H1 (cell line): Measurements from ENCODE around the gene CENPB. TPM values are rescaled to one million over a fixed set of nuclear protein-coding genes. Genes with fewer than 3 reads are reported as not detected.

Source experiments
- EP300 ChIP-seq, 2 experiments: IDR thresholded peaks; 1 replicate in 1 of 2; 2 replicates in 1 of 2; pipeline ENCODE4 v1.6.1; 2011 to 2012; ENCODE audit warnings: low read depth in 2 of 2, low read length in 2 of 2, mild to moderate bottlenecking in 2 of 2, borderline replicate concordance in 1 of 2, inconsistent platforms in 1 of 2, moderate library complexity in 1 of 2
- PHF8 ChIP-seq: fragments of 200-600 bp; sonication (generic); conservative IDR thresholded peaks from 2 replicates; pipeline ENCODE4 v1.7.1; 2012; ENCODE audit warnings: low read depth, mild to moderate bottlenecking, inconsistent platforms, low read length, moderate library complexity
- RAD21 ChIP-seq, 2 experiments: IDR thresholded peaks in 1 of 2; conservative IDR thresholded peaks in 1 of 2; 2 replicates each; pipeline ENCODE4 v1.6.1; 2011; ENCODE audit warnings: low read depth in 2 of 2, low read length in 2 of 2, improper control_type of control experiment in 1 of 2, inconsistent platforms in 1 of 2, mild to moderate bottlenecking in 1 of 2, moderate library complexity in 1 of 2
- SAP30 ChIP-seq: fragments of 300-600 bp; sonication (generic); IDR thresholded peaks from 2 replicates; pipeline ENCODE4 v1.7.1; 2012; ENCODE audit warnings: low read length, moderate library complexity, mild to moderate bottlenecking, inconsistent platforms; ENCODE audit not compliant: insufficient read depth, insufficient replicate concordance
- TAF1 ChIP-seq: IDR thresholded peaks from 2 replicates; pipeline ENCODE4 v1.6.1; 2011; ENCODE audit warnings: mild to moderate bottlenecking, low read depth, low read length
- polyA plus RNA-seq, 7 experiments: library from polyadenylated mRNA; depleted of rRNA in 3 of 7; stranded (reverse) in 5 of 7; unstranded in 2 of 7; fragments of >200 nt in 5 of 7; fragments of 200-250 nt in 2 of 7; gene quantifications; 1 replicate in 5 of 7; 2 replicates in 1 of 7; 4 replicates in 1 of 7; pipeline versions ENCODE4 v1.2.1 to v1.2.3, GENCODE V29; 2011 to 2013; ENCODE audit warnings: missing spikeins in 2 of 7, mixed read lengths in 2 of 7
- total RNA-seq: library from RNA; stranded (reverse); fragmentation: NEBNext Ultra II Directional; extraction: Animal tissue kit (Norgen Biotek cat#: 25700); gene quantifications from 2 replicates; pipeline ENCODE4 v1.2.1, GENCODE V29; 2021
- TF ChIP-seq, protein P1 (sequence below): fragments of 300-600 bp; sonication (generic); IDR thresholded peaks from 2 replicates; pipeline ENCODE4 v1.7.1; 2012; ENCODE audit warnings: low read length, moderate library complexity, mild to moderate bottlenecking, inconsistent platforms; ENCODE audit not compliant: insufficient replicate concordance
- TF ChIP-seq, protein P2 (sequence below): IDR thresholded peaks from 2 replicates; pipeline ENCODE4 v1.6.1; 2011; ENCODE audit warnings: low read depth, mild to moderate bottlenecking, low read length; ENCODE audit not compliant: insufficient read depth

The CENPB gene
- total and polyA plus RNA-seq, 2 of the 8 experiments (the other 6 are each of a cell fraction or from before 2014, with no cell fraction given): 17.7 to 51.6 TPM

DNA sequence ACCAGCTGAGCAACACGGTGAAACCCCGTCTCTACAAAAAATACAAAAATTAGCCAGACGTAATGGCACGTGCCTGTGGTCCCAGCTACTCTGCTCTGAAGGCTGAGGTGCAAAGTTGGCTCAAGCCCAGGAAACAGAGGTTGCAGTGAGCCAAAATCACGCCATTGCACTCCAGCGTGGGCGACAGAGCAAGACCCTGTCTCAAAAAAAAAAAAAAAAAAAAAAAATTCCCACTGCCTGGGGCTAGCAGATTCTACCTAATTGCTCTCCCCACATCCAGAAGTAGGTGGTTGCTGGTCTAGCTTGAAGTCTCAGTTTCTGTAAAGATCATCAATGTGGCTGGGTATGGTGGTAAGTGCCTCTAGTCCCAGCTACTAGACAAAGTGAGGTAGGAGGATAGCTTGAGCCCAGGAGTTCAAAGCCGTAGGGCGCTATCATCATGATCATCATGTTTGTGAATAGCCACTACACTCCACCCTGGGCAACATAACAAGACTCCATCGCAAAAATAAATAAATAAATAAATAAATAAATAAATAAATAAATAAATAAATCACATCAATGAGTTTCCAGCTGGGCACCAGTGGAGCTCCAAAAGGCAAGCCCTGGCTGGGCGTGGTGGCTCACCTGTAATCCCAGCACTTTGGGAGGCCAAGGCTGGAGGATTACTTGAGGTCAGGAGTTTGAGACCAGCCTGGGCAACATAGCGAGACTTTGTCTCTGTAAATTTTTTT is 27.5 kb upstream of the CENPB start (continued):
- TF ChIP-seq, protein P1, sequence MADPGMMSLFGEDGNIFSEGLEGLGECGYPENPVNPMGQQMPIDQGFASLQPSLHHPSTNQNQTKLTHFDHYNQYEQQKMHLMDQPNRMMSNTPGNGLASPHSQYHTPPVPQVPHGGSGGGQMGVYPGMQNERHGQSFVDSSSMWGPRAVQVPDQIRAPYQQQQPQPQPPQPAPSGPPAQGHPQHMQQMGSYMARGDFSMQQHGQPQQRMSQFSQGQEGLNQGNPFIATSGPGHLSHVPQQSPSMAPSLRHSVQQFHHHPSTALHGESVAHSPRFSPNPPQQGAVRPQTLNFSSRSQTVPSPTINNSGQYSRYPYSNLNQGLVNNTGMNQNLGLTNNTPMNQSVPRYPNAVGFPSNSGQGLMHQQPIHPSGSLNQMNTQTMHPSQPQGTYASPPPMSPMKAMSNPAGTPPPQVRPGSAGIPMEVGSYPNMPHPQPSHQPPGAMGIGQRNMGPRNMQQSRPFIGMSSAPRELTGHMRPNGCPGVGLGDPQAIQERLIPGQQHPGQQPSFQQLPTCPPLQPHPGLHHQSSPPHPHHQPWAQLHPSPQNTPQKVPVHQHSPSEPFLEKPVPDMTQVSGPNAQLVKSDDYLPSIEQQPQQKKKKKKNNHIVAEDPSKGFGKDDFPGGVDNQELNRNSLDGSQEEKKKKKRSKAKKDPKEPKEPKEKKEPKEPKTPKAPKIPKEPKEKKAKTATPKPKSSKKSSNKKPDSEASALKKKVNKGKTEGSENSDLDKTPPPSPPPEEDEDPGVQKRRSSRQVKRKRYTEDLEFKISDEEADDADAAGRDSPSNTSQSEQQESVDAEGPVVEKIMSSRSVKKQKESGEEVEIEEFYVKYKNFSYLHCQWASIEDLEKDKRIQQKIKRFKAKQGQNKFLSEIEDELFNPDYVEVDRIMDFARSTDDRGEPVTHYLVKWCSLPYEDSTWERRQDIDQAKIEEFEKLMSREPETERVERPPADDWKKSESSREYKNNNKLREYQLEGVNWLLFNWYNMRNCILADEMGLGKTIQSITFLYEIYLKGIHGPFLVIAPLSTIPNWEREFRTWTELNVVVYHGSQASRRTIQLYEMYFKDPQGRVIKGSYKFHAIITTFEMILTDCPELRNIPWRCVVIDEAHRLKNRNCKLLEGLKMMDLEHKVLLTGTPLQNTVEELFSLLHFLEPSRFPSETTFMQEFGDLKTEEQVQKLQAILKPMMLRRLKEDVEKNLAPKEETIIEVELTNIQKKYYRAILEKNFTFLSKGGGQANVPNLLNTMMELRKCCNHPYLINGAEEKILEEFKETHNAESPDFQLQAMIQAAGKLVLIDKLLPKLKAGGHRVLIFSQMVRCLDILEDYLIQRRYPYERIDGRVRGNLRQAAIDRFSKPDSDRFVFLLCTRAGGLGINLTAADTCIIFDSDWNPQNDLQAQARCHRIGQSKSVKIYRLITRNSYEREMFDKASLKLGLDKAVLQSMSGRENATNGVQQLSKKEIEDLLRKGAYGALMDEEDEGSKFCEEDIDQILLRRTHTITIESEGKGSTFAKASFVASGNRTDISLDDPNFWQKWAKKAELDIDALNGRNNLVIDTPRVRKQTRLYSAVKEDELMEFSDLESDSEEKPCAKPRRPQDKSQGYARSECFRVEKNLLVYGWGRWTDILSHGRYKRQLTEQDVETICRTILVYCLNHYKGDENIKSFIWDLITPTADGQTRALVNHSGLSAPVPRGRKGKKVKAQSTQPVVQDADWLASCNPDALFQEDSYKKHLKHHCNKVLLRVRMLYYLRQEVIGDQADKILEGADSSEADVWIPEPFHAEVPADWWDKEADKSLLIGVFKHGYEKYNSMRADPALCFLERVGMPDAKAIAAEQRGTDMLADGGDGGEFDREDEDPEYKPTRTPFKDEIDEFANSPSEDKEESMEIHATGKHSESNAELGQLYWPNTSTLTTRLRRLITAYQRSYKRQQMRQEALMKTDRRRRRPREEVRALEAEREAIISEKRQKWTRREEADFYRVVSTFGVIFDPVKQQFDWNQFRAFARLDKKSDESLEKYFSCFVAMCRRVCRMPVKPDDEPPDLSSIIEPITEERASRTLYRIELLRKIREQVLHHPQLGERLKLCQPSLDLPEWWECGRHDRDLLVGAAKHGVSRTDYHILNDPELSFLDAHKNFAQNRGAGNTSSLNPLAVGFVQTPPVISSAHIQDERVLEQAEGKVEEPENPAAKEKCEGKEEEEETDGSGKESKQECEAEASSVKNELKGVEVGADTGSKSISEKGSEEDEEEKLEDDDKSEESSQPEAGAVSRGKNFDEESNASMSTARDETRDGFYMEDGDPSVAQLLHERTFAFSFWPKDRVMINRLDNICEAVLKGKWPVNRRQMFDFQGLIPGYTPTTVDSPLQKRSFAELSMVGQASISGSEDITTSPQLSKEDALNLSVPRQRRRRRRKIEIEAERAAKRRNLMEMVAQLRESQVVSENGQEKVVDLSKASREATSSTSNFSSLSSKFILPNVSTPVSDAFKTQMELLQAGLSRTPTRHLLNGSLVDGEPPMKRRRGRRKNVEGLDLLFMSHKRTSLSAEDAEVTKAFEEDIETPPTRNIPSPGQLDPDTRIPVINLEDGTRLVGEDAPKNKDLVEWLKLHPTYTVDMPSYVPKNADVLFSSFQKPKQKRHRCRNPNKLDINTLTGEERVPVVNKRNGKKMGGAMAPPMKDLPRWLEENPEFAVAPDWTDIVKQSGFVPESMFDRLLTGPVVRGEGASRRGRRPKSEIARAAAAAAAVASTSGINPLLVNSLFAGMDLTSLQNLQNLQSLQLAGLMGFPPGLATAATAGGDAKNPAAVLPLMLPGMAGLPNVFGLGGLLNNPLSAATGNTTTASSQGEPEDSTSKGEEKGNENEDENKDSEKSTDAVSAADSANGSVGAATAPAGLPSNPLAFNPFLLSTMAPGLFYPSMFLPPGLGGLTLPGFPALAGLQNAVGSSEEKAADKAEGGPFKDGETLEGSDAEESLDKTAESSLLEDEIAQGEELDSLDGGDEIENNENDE: no peak
- TF ChIP-seq RAD21 (IDR thresholded peaks at IDR 0.05 in 1 of 2, conservative IDR thresholded peaks at IDR 0.05 in 1 of 2; ENCODE audit: low read depth in 2 of 2, low read length in 2 of 2) (no peak), TAF1 (no peak), EP300 (IDR thresholded peaks at IDR 0.05; ENCODE audit: borderline replicate concordance in 1 of 2, low read depth in 2 of 2, low read length in 2 of 2) (no peak), SAP30 (no peak), PHF8 (no peak)
- TF ChIP-seq, protein P2, sequence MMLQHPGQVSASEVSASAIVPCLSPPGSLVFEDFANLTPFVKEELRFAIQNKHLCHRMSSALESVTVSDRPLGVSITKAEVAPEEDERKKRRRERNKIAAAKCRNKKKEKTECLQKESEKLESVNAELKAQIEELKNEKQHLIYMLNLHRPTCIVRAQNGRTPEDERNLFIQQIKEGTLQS: no peak
- TF ChIP-seq, all 59 proteins: peak for 0
